Hepatocyte (in vitro differentiated cells): ENCODE data around the gene HSBP1L1. TPM values are rescaled to one million over a fixed set of nuclear protein-coding genes. Genes with fewer than 3 reads are reported as not detected.

ENCODE experiments used
- DNase-seq: peaks from one replicate; pipeline ENCODE4 v3.0.0-alpha.2; 2016; ENCODE audit warnings: low spot score
- H2AFZ ChIP-seq: fragments of 200-600 bp; sonication (generic); 2 replicates; pipeline ENCODE4 v1.6.0; 2016; ENCODE audit warnings: antibody characterized with exemption, mild to moderate bottlenecking
- H3K27ac ChIP-seq: fragments of 200-600 bp; sonication (generic); 2 replicates; pipeline ENCODE4 v1.5.1; 2016; ENCODE audit warnings: mild to moderate bottlenecking
- H3K27me3 ChIP-seq: fragments of 200-600 bp; sonication (generic); 2 replicates; pipeline ENCODE4 v1.6.1; 2016
- H3K36me3 ChIP-seq: fragments of 200-600 bp; sonication (generic); replicated peaks from 2 replicates; pipeline ENCODE4 v1.5.1; 2016; ENCODE audit warnings: low read depth; ENCODE audit not compliant: insufficient read depth
- H3K4me1 ChIP-seq: fragments of 200-600 bp; sonication (generic); 2 replicates; pipeline ENCODE4 v1.5.1; 2016; ENCODE audit warnings: mild to moderate bottlenecking, moderate library complexity; ENCODE audit not compliant: insufficient read depth
- H3K4me2 ChIP-seq: fragments of 200-600 bp; sonication (generic); 2 replicates; pipeline ENCODE4 v1.6.0; 2016
- H3K4me3 ChIP-seq: fragments of 200-600 bp; sonication (generic); 2 replicates; pipeline ENCODE4 v1.5.1; 2016; ENCODE audit warnings: mild to moderate bottlenecking
- H3K79me2 ChIP-seq: fragments of 200-600 bp; sonication (generic); 2 replicates; pipeline ENCODE4 v1.6.0; 2017; ENCODE audit warnings: mild to moderate bottlenecking
- H3K9me2 ChIP-seq: fragments of 200-600 bp; sonication (generic); replicated peaks from 2 replicates; pipeline ENCODE4 v1.6.0; 2017; ENCODE audit warnings: mild to moderate bottlenecking; ENCODE audit not compliant: insufficient read depth
- H3K9me3 ChIP-seq: fragments of 200-600 bp; sonication (generic); 2 replicates; pipeline ENCODE4 v1.5.1; 2016; ENCODE audit warnings: low read depth, mild to moderate bottlenecking
- H4K20me1 ChIP-seq: fragments of 200-600 bp; sonication (generic); 2 replicates; pipeline ENCODE4 v1.6.0; 2016; ENCODE audit warnings: mild to moderate bottlenecking; ENCODE audit not compliant: insufficient read depth, poor library complexity, severe bottlenecking
- CTCF ChIP-seq: fragments of 200-600 bp; sonication (generic); IDR thresholded peaks from 2 replicates; pipeline ENCODE4 v1.5.1; 2016; ENCODE audit warnings: antibody characterized with exemption, mild to moderate bottlenecking; ENCODE audit not compliant: poor library complexity
- EZH2 ChIP-seq: fragments of 200-600 bp; sonication (generic); IDR thresholded peaks from 2 replicates; pipeline ENCODE4 v1.6.1; 2016; ENCODE audit warnings: antibody characterized with exemption, mild to moderate bottlenecking, borderline replicate concordance
- EZH2phosphoT487 ChIP-seq: fragments of 200-600 bp; sonication (generic); IDR thresholded peaks from one replicate; pipeline ENCODE4 v1.6.1; 2018; ENCODE audit warnings: antibody characterized with exemption, mild to moderate bottlenecking, low read depth, moderate library complexity; ENCODE audit not compliant: unreplicated experiment, severe bottlenecking
- WGBS: methylation state at CpG from one replicate; pipeline ENCODE4 v1.1.6; 2016; ENCODE audit warnings: low lambda C conversion rate; ENCODE audit errors: missing lambda C conversion rate; 5-methylcytosine and 5-hydroxymethylcytosine counted together
- polyA plus RNA-seq: library from polyadenylated mRNA; unstranded; fragments of >200 nt; fragmentation: Nextera tagmentation; extraction: Ambion mirVana; gene quantifications from 2 replicates; pipeline ENCODE4 v1.2.1, GENCODE V29; 2016
- total RNA-seq: library from RNA; depleted of rRNA; stranded (reverse); fragments of >200 nt; gene quantifications from 2 replicates; pipeline ENCODE4 v1.2.3, GENCODE V29; 2014

Gene HSBP1L1
- total and polyA plus RNA-seq, 2 experiments from 2014 or later = 58.7 to 81.9 TPM

- TF ChIP-seq EZH2 (no peak), CTCF (no peak), EZH2phosphoT487 (no peak)
- Histone ChIP-seq H3K36me3 (no peaks in the 10 kb centered on the region), H3K9me3 (no peaks in the 10 kb centered on the region), H3K4me3 (no peak overlapping the region), H4K20me1 (peaks cover 53% of the 10 kb centered on the region), H3K27ac (no peak overlapping the region), H3K4me2 (peak overlapping the region; percentile 79), H3K4me1 (peaks cover 13% of the 10 kb centered on the region), H3K9me2 (no peaks in the 10 kb centered on the region), H3K27me3 (no peaks in the 10 kb centered on the region), H3K79me2 (peaks cover 68% of the 10 kb centered on the region), H2AFZ (no peak overlapping the region)
- 75% methylated on average over 7 of the region's 7 CpGs for WGBS
- no peak for DNase-seq
Measured at GRCh38 chr18:79986726-79987125, 22.3 kb downstream of the HSBP1L1 start.

GRCh38 chr18:79987566-79987965 is 23.1 kb downstream of the HSBP1L1 start:
- no peak for DNase-seq
- Histone ChIP-seq H3K79me2 (peaks cover 60% of the 10 kb centered on the region), H3K9me3 (no peaks in the 10 kb centered on the region), H3K4me2 (peak overlapping the region; percentile 79), H3K27ac (peak overlapping the region; percentile 99), H3K4me1 (peaks cover 13% of the 10 kb centered on the region), H3K4me3 (peak overlapping the region; percentile 82), H3K9me2 (no peaks in the 10 kb centered on the region), H4K20me1 (peaks cover 44% of the 10 kb centered on the region), H2AFZ (peak overlapping the region; percentile 93), H3K36me3 (no peaks in the 10 kb centered on the region), H3K27me3 (no peaks in the 10 kb centered on the region)
- TF ChIP-seq EZH2 (no peak), CTCF (no peak), EZH2phosphoT487 (no peak)
- 1% methylated on average over 6 of the region's 6 CpGs for WGBS

GRCh38 chr18:79988071-79988450 is 23.6 kb downstream of the HSBP1L1 start:
- TF ChIP-seq CTCF (peak; percentile 25), EZH2 (no peak)
- Histone ChIP-seq H2AFZ (peak overlapping the region; percentile 93), H3K9me3 (no peaks in the 10 kb centered on the region), H4K20me1 (peaks cover 39% of the 10 kb centered on the region), H3K4me3 (peak overlapping the region; percentile 82), H3K9me2 (no peaks in the 10 kb centered on the region), H3K79me2 (peaks cover 55% of the 10 kb centered on the region), H3K27me3 (no peaks in the 10 kb centered on the region), H3K4me2 (peak overlapping the region; percentile 79), H3K27ac (peak overlapping the region; percentile 99), H3K36me3 (no peaks in the 10 kb centered on the region), H3K4me1 (peaks cover 13% of the 10 kb centered on the region)
- 2% methylated on average over 30 of the region's 48 CpGs for WGBS
- DNase-seq = peak; percentile 77
